Stomach (tissue), 9 donors: ENCODE results near the gene ICE1. TPM values are rescaled to one million over a fixed set of nuclear protein-coding genes. Genes with fewer than 3 reads are reported as not detected.

Source experiments
- DNase-seq, 2 donors: peaks; one replicate each; pipeline versions ENCODE4 v3.0.0 to v3.0.0-alpha.2; 2013 to 2019
- H3K27ac ChIP-seq, 5 donors: fragments of 200-600 bp in 4 of 5; sonication (generic) in 4 of 5; one replicate each; pipeline ENCODE4 v1.5.1; 2013 to 2019; ENCODE audit warnings: mild to moderate bottlenecking in 1 of 5, moderate library complexity in 1 of 5
- H3K27me3 ChIP-seq, 3 donors: fragments of 200-600 bp; sonication (generic); one replicate each; pipeline ENCODE4 v1.5.1; 2017 to 2019; ENCODE audit warnings: mixed run types in 1 of 3
- H3K36me3 ChIP-seq, 4 donors: fragments of 200-600 bp; sonication (generic); 1 replicate in 3 of 4; 2 replicates in 1 of 4; pipeline ENCODE4 v1.5.1; 2016 to 2019
- H3K4me1 ChIP-seq, 4 donors: fragments of 200-600 bp; sonication (generic); one replicate each; pipeline ENCODE4 v1.5.1; 2016 to 2019
- H3K4me3 ChIP-seq, 4 donors: fragments of 200-600 bp; sonication (generic) in 3 of 4; one replicate each; pipeline ENCODE4 v1.5.1; 2016 to 2019; ENCODE audit warnings: mild to moderate bottlenecking in 1 of 4
- H3K9me3 ChIP-seq, 4 donors: fragments of 200-600 bp; sonication (generic); one replicate each; pipeline ENCODE4 v1.5.1; 2016 to 2019
- CTCF ChIP-seq, 7 experiments: fragments of 450-650 bp in 4 of 7; fragments of 200-600 bp in 3 of 7; sonication (generic) in 3 of 7; IDR thresholded peaks; one replicate each; pipeline ENCODE4 v1.5.1; 2016 to 2019; ENCODE audit warnings: antibody characterized with exemption in 7 of 7, control low read depth in 2 of 7, mild to moderate bottlenecking in 1 of 7
- EP300 ChIP-seq: sonication (generic); formaldehyde crosslinking; IDR thresholded peaks from one replicate; pipeline ENCODE4 v1.6.1; 2017; ENCODE audit warnings: antibody characterized with exemption
- POLR2A ChIP-seq, 4 donors: fragments of 450-650 bp; IDR thresholded peaks; one replicate each; pipeline ENCODE4 v1.6.1; 2016; ENCODE audit warnings: antibody characterized with exemption in 4 of 4, control low read depth in 2 of 4, mild to moderate bottlenecking in 1 of 4, moderate library complexity in 1 of 4
- POLR2AphosphoS5 ChIP-seq, 3 donors: sonication (generic); formaldehyde crosslinking; IDR thresholded peaks; one replicate each; pipeline ENCODE4 v1.6.1; 2016; ENCODE audit warnings: antibody characterized with exemption in 3 of 3
- WGBS, 5 donors: extraction: QIAGEN DNeasy Blood & Tissue Kit in 3 of 5; methylation state at CpG; one replicate each; pipeline versions ENCODE4 v1.1.5 to v1.1.7; 2013 to 2018; 5-methylcytosine and 5-hydroxymethylcytosine counted together
- intact Hi-C: fragments of 100-400 bp; cut with DNase I; formaldehyde crosslinking; loops from one replicate; pipeline ENCODE4 v1.15.1; 2023; ENCODE audit warnings: low total_unique reads
- polyA plus RNA-seq, 3 donors: library from polyadenylated mRNA; stranded (reverse); fragments of 200-250 nt; gene quantifications; one replicate each; pipeline ENCODE4 v1.2.3, GENCODE V29; 2013
- total RNA-seq, 5 donors: library from RNA; depleted of rRNA; stranded (reverse); fragments of >200 nt; gene quantifications; one replicate each; pipeline versions ENCODE4 v1.1.0 to v1.2.3, GENCODE V29; 2014 to 2016
- donor health status: healthy with polysubstance abuse.
- donor health status: Bipolar disorder and iron deficiency.
- donor health status: healthy.

The ICE1 gene
- total and polyA plus RNA-seq, 8 donors, result 4.0 to 44.1 (median 16.7) TPM

GRCh38 chr5:5524327-5524726 lies 101.8 kb downstream of the ICE1 start:
- TF ChIP-seq POLR2AphosphoS5 (IDR thresholded peaks at IDR 0.05) (no peak), EP300 (no peak), CTCF (IDR thresholded peaks at IDR 0.05) (no peak), POLR2A (IDR thresholded peaks at IDR 0.05) (no peak)
- WGBS, 5 donors, result 62 to 97% (median 76%) methylated on average over 3 of the region's 3 CpGs
- no peaks in the 10 kb centered on the region for H3K9me3 ChIP-seq
- H3K27me3 ChIP-seq, result no peaks in the 10 kb centered on the region
- no peaks in the 10 kb centered on the region for H3K4me1 ChIP-seq
- no peak for DNase-seq
- no peak overlapping the region for H3K4me3 ChIP-seq
- H3K27ac ChIP-seq, result no peak overlapping the region
- intact Hi-C loops, result no loop called here
- no peaks in the 10 kb centered on the region for H3K36me3 ChIP-seq

- H3K36me3 ChIP-seq, result no peaks in the 10 kb centered on the region
- H3K27me3 ChIP-seq, result peaks cover 0 to 11% (median 0%) of the 10 kb centered on the region in 3 donors
- no peak for TF ChIP-seq EP300
- TF ChIP-seq POLR2AphosphoS5 (IDR thresholded peaks at IDR 0.05), result no peak
- TF ChIP-seq CTCF (IDR thresholded peaks at IDR 0.05), result no peak
- no peak for TF ChIP-seq POLR2A (IDR thresholded peaks at IDR 0.05)
- H3K4me3 ChIP-seq, result no peak overlapping the region
- no peak overlapping the region for H3K27ac ChIP-seq
- no peaks in the 10 kb centered on the region for H3K9me3 ChIP-seq
- DNase-seq, result no peak
- H3K4me1 ChIP-seq, result no peaks in the 10 kb centered on the region
- intact Hi-C loops, result no loop called here
- WGBS, 5 donors, result 51 to 77% (median 57%) methylated on average over 5 of the region's 5 CpGs
These were observed 108.9 kb downstream of the ICE1 start for GRCh38 chr5:5531371-5531770.

GRCh38 chr5:5532306-5533076 lies 110.0 kb downstream of the ICE1 start:
- 82 to 87% (median 85%) methylated on average over 13 of the region's 13 CpGs for WGBS, 5 donors
- intact Hi-C loops, result no loop called here
- Histone ChIP-seq H3K4me1 (no peaks in the 10 kb centered on the region), H3K4me3 (no peak overlapping the region), H3K9me3 (no peaks in the 10 kb centered on the region), H3K36me3 (no peaks in the 10 kb centered on the region), H3K27ac (no peak overlapping the region), H3K27me3 (peaks cover 0 to 20% (median 0%) of the 10 kb centered on the region in 3 donors)
- no peak for DNase-seq
- TF ChIP-seq EP300, result no peak
- no peak for TF ChIP-seq POLR2AphosphoS5 (IDR thresholded peaks at IDR 0.05)
- TF ChIP-seq POLR2A (IDR thresholded peaks at IDR 0.05), result no peak
- no peak for TF ChIP-seq CTCF (IDR thresholded peaks at IDR 0.05)

GRCh38 chr5:5533927-5534326 lies 111.5 kb downstream of the ICE1 start:
- TF ChIP-seq POLR2AphosphoS5 (IDR thresholded peaks at IDR 0.05) (no peak), POLR2A (IDR thresholded peaks at IDR 0.05) (no peak), CTCF (IDR thresholded peaks at IDR 0.05) (no peak), EP300 (no peak)
- Histone ChIP-seq H3K27ac (no peak overlapping the region), H3K4me1 (no peaks in the 10 kb centered on the region), H3K4me3 (no peak overlapping the region), H3K27me3 (peaks cover 0 to 20% (median 0%) of the 10 kb centered on the region in 3 donors), H3K9me3 (no peaks in the 10 kb centered on the region), H3K36me3 (no peaks in the 10 kb centered on the region)
- WGBS, 5 donors, result 65 to 94% (median 74%) methylated on average over 8 to 9 of the region's 9 CpGs
- no peak for DNase-seq
- intact Hi-C loops, result no loop called here
